GM10266 (cell line): Measurements from ENCODE around the gene WDR33.

Experiments
- DNase-seq: peaks from one replicate; pipeline ENCODE4 v3.0.0; 2012; ENCODE audit errors: extremely low spot score
- TF ChIP-seq, protein P1 (sequence below): IDR thresholded peaks from 2 replicates; pipeline ENCODE4 v1.5.1; 2012; ENCODE audit warnings: mild to moderate bottlenecking, low read depth; ENCODE audit not compliant: control insufficient read depth, insufficient read depth; ENCODE audit errors: missing control alignments

Gene WDR33

DNA sequence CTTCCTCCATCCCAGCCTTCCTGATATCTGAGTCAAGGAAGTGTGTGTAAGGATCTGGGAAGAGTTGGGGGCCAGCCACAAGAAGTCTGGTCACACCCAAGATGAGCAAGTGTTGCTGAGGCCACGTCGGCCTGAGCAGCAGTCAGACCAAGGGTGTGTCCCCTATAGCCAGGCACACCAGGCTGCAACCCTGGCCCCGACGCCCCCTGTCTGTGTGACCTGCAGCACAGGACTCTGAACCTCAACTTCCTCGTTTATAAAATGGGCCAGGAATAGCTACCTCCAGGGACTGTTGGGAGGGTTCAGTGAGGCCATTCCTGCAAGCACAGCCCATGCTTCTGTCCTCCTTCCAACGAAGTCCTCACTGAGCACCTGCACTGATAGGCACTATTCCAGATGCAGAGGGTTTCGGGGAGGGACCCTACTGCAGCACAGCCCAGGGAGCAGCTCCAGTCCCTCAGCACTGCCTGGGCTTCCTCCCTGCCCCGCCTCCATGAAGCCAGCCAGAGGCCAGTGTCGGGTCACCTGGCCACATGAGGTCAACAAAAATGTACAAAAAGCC is 148.9 kb downstream of the WDR33 start:
- no peak for DNase-seq
- TF ChIP-seq, protein P1, sequence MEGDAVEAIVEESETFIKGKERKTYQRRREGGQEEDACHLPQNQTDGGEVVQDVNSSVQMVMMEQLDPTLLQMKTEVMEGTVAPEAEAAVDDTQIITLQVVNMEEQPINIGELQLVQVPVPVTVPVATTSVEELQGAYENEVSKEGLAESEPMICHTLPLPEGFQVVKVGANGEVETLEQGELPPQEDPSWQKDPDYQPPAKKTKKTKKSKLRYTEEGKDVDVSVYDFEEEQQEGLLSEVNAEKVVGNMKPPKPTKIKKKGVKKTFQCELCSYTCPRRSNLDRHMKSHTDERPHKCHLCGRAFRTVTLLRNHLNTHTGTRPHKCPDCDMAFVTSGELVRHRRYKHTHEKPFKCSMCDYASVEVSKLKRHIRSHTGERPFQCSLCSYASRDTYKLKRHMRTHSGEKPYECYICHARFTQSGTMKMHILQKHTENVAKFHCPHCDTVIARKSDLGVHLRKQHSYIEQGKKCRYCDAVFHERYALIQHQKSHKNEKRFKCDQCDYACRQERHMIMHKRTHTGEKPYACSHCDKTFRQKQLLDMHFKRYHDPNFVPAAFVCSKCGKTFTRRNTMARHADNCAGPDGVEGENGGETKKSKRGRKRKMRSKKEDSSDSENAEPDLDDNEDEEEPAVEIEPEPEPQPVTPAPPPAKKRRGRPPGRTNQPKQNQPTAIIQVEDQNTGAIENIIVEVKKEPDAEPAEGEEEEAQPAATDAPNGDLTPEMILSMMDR: no peak

GRCh38 chr2:127661072-127661649 is 149.8 kb downstream of the WDR33 start:
- no peak for DNase-seq
- TF ChIP-seq, protein P1: no peak

DNA sequence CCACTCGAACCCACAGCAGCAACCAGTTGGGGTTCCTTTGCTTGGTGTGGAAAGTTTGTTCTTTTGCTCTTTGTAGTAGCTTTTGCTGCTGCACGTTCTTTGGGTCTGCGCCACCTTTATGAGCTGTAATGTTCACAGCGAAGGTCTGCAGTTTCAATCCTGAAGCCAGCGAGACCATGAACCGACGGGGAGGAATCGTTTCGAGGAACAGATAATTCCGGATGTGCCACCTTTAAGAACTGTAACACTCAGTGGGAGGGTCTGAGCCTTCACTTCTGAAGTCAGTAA is 150.7 kb downstream of the WDR33 start:
- DNase-seq: no peak
- TF ChIP-seq, protein P1: no peak

GRCh38 chr2:127659408-127660290 is 151.3 kb downstream of the WDR33 start:
- no peak for DNase-seq
- TF ChIP-seq, protein P1: no peak

DNA sequence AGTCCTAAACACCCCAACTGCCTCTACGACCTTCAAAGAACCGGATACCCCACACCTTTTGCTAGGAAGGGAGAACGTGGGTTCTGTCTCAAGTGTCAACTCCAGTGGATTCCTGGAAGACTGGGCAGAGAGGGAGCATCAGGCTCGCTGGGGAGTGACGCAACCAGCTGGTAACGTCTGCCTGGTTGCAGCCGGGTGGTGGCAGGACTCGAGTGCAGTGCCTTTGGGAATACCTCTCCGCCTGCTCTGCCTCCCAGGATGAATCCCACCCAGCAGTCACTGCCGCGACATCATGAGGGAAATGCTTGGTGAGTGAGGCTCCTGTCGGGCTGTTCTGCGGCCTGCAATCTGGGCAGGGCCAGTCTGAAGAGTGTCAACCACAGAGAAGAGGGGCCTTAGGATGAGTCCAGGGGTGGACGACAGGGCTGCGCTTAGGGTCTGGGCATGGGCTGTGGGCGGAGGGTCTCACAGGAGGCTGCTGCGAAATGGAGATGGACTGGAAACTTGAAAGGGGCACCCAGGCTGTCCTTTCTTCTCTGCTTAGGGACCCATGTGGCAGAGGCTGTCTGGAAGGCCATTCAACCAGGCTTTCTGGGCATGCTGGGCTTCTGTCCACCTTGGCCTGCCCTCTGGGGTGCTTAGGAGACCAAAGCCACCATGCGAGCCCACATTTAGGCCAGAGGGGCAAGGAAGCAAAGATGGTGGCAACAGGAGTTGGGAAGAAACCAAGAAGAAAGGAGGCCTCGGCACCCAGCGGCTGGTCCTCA is 152.1 kb downstream of the WDR33 start:
- TF ChIP-seq, protein P1: no peak

GRCh38 chr2:127658146-127658545 is 152.8 kb downstream of the WDR33 start:
- TF ChIP-seq, protein P1: no peak
- DNase-seq: no peak

More for the DNA sequence above, 152.1 kb downstream of the WDR33 start:
- no peak for DNase-seq
